ENCODE data around the gene XAGE1B.
"Not testable (repeated sequence)": the region's sequence is repeated elsewhere in the genome, so short reads cannot be mapped to it uniquely, and the experiment has no call there.

XAGE1B gene

GRCh38 chrX:52504551-52504950, 12.3 kb downstream of the XAGE1B start:
- DNase-seq (ENCODE audit: low read depth in 1 of 2, low spot score in 1 of 2): no peak
- in situ Hi-C loops (cut with HindIII; ENCODE audit: low pct_unique_long_range_greater_than_20kb, low sequenced_read_pairs): no loop called here
- TF ChIP-seq JUND (IDR thresholded peaks at IDR 0.05; ENCODE audit: low read depth): no peak

- DNase-seq (ENCODE audit: low read depth in 1 of 2, low spot score in 1 of 2); in situ Hi-C loops (cut with HindIII; ENCODE audit: low pct_unique_long_range_greater_than_20kb, low sequenced_read_pairs): not testable (repeated sequence)
Measured at GRCh38 chrX:52501362-52501761, 15.5 kb downstream of the XAGE1B start.

GRCh38 chrX:52496419-52496772, 20.5 kb downstream of the XAGE1B start:
- in situ Hi-C loops (cut with HindIII; ENCODE audit: low pct_unique_long_range_greater_than_20kb, low sequenced_read_pairs); DNase-seq (ENCODE audit: low read depth in 1 of 2, low spot score in 1 of 2): not testable (repeated sequence)

GRCh38 chrX:52495545-52496418, 21.1 kb downstream of the XAGE1B start, which contains the start of gene XAGE1A:
Gene XAGE1A (plus strand): TSS chrX:52495808. CDS start chrX:52497362, 1,554 bp downstream.
- DNase-seq (ENCODE audit: low read depth in 1 of 2, low spot score in 1 of 2); in situ Hi-C loops (cut with HindIII; ENCODE audit: low pct_unique_long_range_greater_than_20kb, low sequenced_read_pairs): not testable (repeated sequence)

- in situ Hi-C loops (cut with HindIII; ENCODE audit: low pct_unique_long_range_greater_than_20kb, low sequenced_read_pairs); DNase-seq (ENCODE audit: low read depth in 1 of 2, low spot score in 1 of 2): not testable (repeated sequence)
Measured at GRCh38 chrX:52471301-52471700, 45.6 kb downstream of the XAGE1B start.

Measured in T47D (cell line).